Ovary (tissue), 9 donors: ENCODE data around the gene ERVFRD-1. TPM values are rescaled to one million over a fixed set of nuclear protein-coding genes. Genes with fewer than 3 reads are reported as not detected.

Experiments
- DNase-seq, 5 donors: peaks; one replicate each; pipeline ENCODE4 v3.0.0-alpha.2; 2019 to 2020
- H3K27ac ChIP-seq, 2 donors: fragments of 200-600 bp; one replicate each; pipeline versions ENCODE4 v1.5.1 to v1.8.0; 2019 to 2022
- H3K27me3 ChIP-seq: fragments of 200-600 bp; one replicate; pipeline ENCODE4 v1.8.0; 2022
- H3K36me3 ChIP-seq: fragments of 200-600 bp; sonication (generic); one replicate; pipeline ENCODE4 v1.5.1; 2019
- H3K4me1 ChIP-seq: one replicate; pipeline ENCODE4 v1.8.1; 2013; ENCODE audit warnings: mild to moderate bottlenecking, moderate library complexity; ENCODE audit not compliant: insufficient read depth
- H3K4me3 ChIP-seq: fragments of 200-600 bp; sonication (generic); one replicate; pipeline ENCODE4 v1.5.1; 2017
- H3K9me3 ChIP-seq, 2 donors: fragments of 200-600 bp in 1 of 2; sonication (generic) in 1 of 2; one replicate each; pipeline versions ENCODE4 v1.5.1 to v1.8.1; 2013 to 2019; ENCODE audit warnings: mild to moderate bottlenecking in 1 of 2, moderate library complexity in 1 of 2
- EP300 ChIP-seq: sonication (generic); formaldehyde crosslinking; IDR thresholded peaks from one replicate; pipeline ENCODE4 v1.6.1; 2017; ENCODE audit warnings: antibody characterized with exemption
- POLR2A ChIP-seq: fragments of 450-650 bp; IDR thresholded peaks from one replicate; pipeline ENCODE4 v1.6.1; 2017; ENCODE audit warnings: antibody characterized with exemption, mild to moderate bottlenecking, moderate library complexity
- WGBS, 3 donors: extraction: QIAGEN DNeasy Blood & Tissue Kit in 1 of 3; methylation state at CpG; one replicate each; pipeline versions ENCODE4 v1.1.5 to v1.1.7; 2013 to 2017; 5-methylcytosine and 5-hydroxymethylcytosine counted together
- intact Hi-C, 4 donors: fragments of 100-400 bp; cut with DNase I; formaldehyde crosslinking; loops; one replicate each; pipeline versions ENCODE4 v1.11.0 to v1.15.1; 2022 to 2023
- polyA plus RNA-seq, 2 donors: library from polyadenylated mRNA; stranded (reverse); fragments of 200-250 nt in 1 of 2; fragments of 350-450 nt in 1 of 2; fragmentation: Illumina TruSeq in 1 of 2; extraction: RNeasy Lipid Tissue Mini Kit (QIAGEN cat#74804) in 1 of 2; gene quantifications; one replicate each; pipeline ENCODE4 v1.2.3, GENCODE V29; 2013 to 2014
- total RNA-seq, 7 donors: library from RNA; depleted of rRNA in 2 of 7; stranded (reverse); fragments of >200 nt in 2 of 7; fragmentation: NEBNext Ultra II Directional in 3 of 7; extraction: Animal tissue kit (Norgen Biotek cat#: 25700) in 3 of 7; gene quantifications; one replicate each; pipeline versions ENCODE4 v1.1.0 to v1.2.4, GENCODE V29; 2016 to 2023
- TF ChIP-seq, protein P1 (sequence below), 3 donors: fragments of 450-650 bp in 2 of 3; fragments of 200-600 bp in 1 of 3; IDR thresholded peaks; one replicate each; pipeline versions ENCODE4 v1.5.1 to v1.8.0; 2016 to 2022; ENCODE audit warnings: antibody characterized with exemption in 3 of 3, mild to moderate bottlenecking in 1 of 3
- donor health status: DM: no; HTN: no; CAD: no; lungs with moderate emphysema.
- donor health status: DM: no; HTN: no; CAD: no.
- donor health status: Bipolar disorder and iron deficiency.
- donor health status: DM: yes; HTN: yes; CAD: no.
- donor health status: DM: no; HTN: no; CAD: no.
- donor health status: DM: yes; HTN: yes; CAD: no.

The ERVFRD-1 gene
- total and polyA plus RNA-seq, 9 donors, result 0.05 to 0.78 (median 0.12) TPM; not detected in 6

DNA sequence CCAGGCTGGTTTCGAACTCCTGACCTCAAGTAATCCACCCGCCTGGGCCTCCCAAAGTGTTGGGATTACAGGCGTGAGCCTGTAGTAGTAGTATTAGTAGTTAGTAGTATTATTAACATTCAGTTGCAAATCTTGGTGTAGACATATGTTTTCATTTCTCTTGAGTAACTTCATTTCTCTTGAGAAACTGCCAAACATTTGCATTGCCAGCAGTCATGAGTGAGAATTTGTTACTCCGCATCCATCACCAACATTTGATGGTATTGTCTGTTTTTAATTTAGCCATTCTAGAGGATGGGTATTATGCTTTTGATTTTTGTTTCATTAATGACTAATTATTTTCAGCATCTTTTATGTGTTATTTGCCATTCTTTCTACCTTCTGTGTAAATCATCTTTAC, 1.5 kb upstream of the ERVFRD-1 start:
- Histone ChIP-seq H3K9me3 (no peaks in the 10 kb centered on the region), H3K4me3 (no peak overlapping the region), H3K4me1 (no peaks in the 10 kb centered on the region), H3K27ac (no peak overlapping the region), H3K36me3 (no peaks in the 10 kb centered on the region), H3K27me3 (no peaks in the 10 kb centered on the region)
- TF ChIP-seq EP300 (no peak), POLR2A (no peak)
- TF ChIP-seq, protein P1, sequence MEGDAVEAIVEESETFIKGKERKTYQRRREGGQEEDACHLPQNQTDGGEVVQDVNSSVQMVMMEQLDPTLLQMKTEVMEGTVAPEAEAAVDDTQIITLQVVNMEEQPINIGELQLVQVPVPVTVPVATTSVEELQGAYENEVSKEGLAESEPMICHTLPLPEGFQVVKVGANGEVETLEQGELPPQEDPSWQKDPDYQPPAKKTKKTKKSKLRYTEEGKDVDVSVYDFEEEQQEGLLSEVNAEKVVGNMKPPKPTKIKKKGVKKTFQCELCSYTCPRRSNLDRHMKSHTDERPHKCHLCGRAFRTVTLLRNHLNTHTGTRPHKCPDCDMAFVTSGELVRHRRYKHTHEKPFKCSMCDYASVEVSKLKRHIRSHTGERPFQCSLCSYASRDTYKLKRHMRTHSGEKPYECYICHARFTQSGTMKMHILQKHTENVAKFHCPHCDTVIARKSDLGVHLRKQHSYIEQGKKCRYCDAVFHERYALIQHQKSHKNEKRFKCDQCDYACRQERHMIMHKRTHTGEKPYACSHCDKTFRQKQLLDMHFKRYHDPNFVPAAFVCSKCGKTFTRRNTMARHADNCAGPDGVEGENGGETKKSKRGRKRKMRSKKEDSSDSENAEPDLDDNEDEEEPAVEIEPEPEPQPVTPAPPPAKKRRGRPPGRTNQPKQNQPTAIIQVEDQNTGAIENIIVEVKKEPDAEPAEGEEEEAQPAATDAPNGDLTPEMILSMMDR (IDR thresholded peaks at IDR 0.05), result no peak
- no peak for DNase-seq
- intact Hi-C loops, result no loop called here
- 93 to 96% (median 95%) methylated on average over 4 of the region's 4 CpGs for WGBS, 3 donors

DNA sequence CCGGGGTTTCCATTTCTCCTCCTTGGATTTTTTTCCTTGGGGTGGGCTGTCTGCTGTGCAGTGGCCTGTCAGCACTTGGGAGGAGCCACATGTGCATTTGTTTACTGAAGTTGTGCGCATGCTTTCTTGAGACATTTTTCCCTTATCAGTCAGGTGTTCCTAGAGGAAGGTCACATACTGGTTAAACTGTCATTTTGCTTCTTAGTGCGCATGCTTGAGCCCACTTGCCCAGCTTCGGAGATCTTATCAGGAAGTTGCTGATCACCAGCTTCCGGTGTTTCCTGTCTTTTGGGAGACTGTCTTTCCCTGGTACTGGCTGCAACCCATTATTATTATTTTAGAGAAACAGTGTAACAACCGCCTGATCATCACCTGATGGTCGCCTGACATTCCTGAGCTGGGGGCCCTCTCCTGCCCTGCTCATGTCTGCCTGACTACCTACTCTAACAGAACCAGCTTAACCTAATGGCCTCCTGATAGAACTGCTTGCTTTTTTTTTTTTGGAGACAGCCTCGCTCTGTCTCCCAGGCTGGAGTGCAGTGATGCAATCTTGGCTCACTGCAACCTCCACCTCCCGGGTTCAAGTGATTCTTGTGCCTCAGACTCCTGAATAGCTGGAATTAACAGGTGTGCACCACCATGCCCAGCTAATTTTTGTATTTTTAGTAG, 378 bp upstream of the ERVFRD-1 start:
- no peak overlapping the region for H3K27ac ChIP-seq
- H3K36me3 ChIP-seq, result no peaks in the 10 kb centered on the region
- intact Hi-C loops, result no loop called here
- no peak for DNase-seq
- no peak overlapping the region for H3K4me3 ChIP-seq
- no peaks in the 10 kb centered on the region for H3K4me1 ChIP-seq
- no peaks in the 10 kb centered on the region for H3K9me3 ChIP-seq
- no peaks in the 10 kb centered on the region for H3K27me3 ChIP-seq
- TF ChIP-seq EP300 (no peak), POLR2A (no peak)
- TF ChIP-seq, protein P1 (IDR thresholded peaks at IDR 0.05), result no peak
- WGBS, 3 donors, result 76 to 80% (median 77%) methylated on average over 9 of the region's 9 CpGs

DNA sequence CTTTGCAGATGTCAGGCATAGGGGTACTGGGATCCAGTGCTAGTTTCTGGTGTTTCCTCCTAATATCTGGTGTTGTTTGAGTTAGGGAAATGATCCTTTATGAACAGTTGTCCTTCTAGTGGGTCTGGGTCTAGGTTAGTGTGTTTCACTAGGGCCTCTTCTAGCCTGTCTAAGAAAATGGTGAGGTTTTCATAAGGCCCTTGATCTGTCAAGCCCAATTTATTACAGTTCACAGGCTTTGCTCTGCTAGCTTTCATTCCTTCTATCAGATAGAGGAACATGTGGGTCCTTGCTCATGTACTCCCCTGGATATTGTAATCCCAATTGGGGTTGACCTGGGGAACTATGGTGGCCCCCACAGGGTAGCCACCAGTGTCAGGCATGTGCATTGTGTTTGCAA, 2.8 kb downstream of the ERVFRD-1 start:
- no peaks in the 10 kb centered on the region for H3K27me3 ChIP-seq
- no peak for TF ChIP-seq POLR2A
- TF ChIP-seq, protein P1 (IDR thresholded peaks at IDR 0.05), result no peak
- TF ChIP-seq EP300, result no peak
- no peaks in the 10 kb centered on the region for H3K36me3 ChIP-seq
- H3K4me3 ChIP-seq, result no peak overlapping the region
- no peak overlapping the region for H3K27ac ChIP-seq
- H3K9me3 ChIP-seq, result no peaks in the 10 kb centered on the region
- DNase-seq, result no peak
- intact Hi-C loops, result no loop called here
- H3K4me1 ChIP-seq, result no peaks in the 10 kb centered on the region

DNA sequence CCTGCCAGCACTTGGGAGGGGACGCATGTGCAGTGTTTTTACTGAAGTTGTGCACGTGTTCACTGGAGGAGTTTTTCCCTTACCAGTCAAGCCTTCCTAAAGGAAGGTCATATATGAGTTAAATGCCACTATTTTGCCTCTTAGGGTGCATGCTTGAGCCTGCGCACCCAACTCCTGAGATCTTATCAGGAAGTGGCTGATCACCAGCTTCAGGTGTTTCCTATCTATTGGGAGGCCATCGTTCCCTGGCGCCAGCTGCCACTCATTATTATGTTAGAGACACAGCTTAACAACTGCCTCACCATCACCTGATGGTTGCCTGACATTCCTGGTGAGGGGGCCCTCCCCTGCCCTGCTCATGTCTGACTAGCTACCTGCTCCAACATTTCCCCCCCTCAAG, 8.5 kb downstream of the ERVFRD-1 start:
- no peak for DNase-seq
- no peaks in the 10 kb centered on the region for H3K36me3 ChIP-seq
- intact Hi-C loops, result no loop called here
- no peaks in the 10 kb centered on the region for H3K9me3 ChIP-seq
- TF ChIP-seq, protein P1 (IDR thresholded peaks at IDR 0.05), result no peak
- TF ChIP-seq POLR2A, result no peak
- TF ChIP-seq EP300, result no peak
- H3K27me3 ChIP-seq, result no peaks in the 10 kb centered on the region
- no peak overlapping the region for H3K27ac ChIP-seq
- H3K4me3 ChIP-seq, result no peak overlapping the region
- H3K4me1 ChIP-seq, result no peaks in the 10 kb centered on the region
- 93 to 98% (median 96%) methylated on average over 5 of the region's 5 CpGs for WGBS, 3 donors
